ENCODE results near the gene VRK3.

- no peak for TF ChIP-seq CTCF (IDR thresholded peaks at IDR 0.05)
- no peak for TF ChIP-seq POLR2A (IDR thresholded peaks at IDR 0.05)
These were observed 4.7 kb downstream of the VRK3 start for GRCh38 chr19:50020481-50020880.
